ENCODE results near the gene CRABP2. TPM values are rescaled to one million over a fixed set of nuclear protein-coding genes. Genes with fewer than 3 reads are reported as not detected.

Gene CRABP2
- total and polyA plus RNA-seq, 10 donors: 1.2 to 13.1 (median 3.7) TPM

GRCh38 chr1:156746728-156747631, 41.6 kb upstream of the CRABP2 start:
- intact Hi-C loops (cut with DNase I; ENCODE audit: low total_unique reads): no loop called here
- peak; percentile 90 for DNase-seq
- Histone ChIP-seq H3K9me3 (no peaks in the 10 kb centered on the region), H3K4me1 (peaks cover 41 to 87% (median 58%) of the 10 kb centered on the region in 6 donors), H3K27me3 (replicated peaks in 1 of 7) (no peaks in the 10 kb centered on the region), H3K4me3 (peak overlapping the region; percentile 28 to 99 (median 40)), H3K36me3 (peaks cover 0 to 37% (median 30%) of the 10 kb centered on the region in 6 donors), H3K27ac (peak overlapping the region; percentile 87 to 97 (median 94))
- WGBS, 5 donors: 4 to 9% (median 7%) methylated on average over 12 to 23 of the region's 29 CpGs
- peak; percentile 63 to 67 (median 65) for TF ChIP-seq POLR2AphosphoS5 (IDR thresholded peaks at IDR 0.05)
- TF ChIP-seq POLR2A (IDR thresholded peaks at IDR 0.05): no peak

DNA sequence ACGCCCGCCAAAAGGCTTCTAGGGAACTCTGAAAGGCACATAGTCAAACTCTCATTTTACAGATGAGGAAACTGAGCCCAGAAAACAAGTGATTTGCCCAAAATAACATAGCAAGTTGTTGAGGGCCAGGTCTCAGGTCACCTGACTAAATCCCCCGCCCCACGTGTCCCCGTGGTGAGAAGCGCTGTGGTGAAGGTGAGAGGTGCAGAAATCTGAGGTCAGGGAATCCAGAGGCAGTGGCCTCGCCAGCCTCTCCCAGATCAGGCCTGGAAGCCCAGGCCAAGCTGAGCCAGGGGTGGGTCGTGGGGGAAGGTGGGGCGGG, 41.0 kb upstream of the CRABP2 start:
- intact Hi-C loops (cut with DNase I; ENCODE audit: low total_unique reads): no loop called here
- Histone ChIP-seq H3K9me3 (no peaks in the 10 kb centered on the region), H3K27ac (peak overlapping the region; percentile 77 to 97 (median 94)), H3K36me3 (peaks cover 0 to 42% (median 30%) of the 10 kb centered on the region in 6 donors), H3K27me3 (replicated peaks in 1 of 7) (no peaks in the 10 kb centered on the region), H3K4me1 (peaks cover 45 to 93% (median 64%) of the 10 kb centered on the region in 6 donors), H3K4me3 (peak overlapping the region; percentile 28 to 99 (median 40))
- WGBS, 5 donors: 50 to 69% (median 58%) methylated on average over 8 to 9 of the region's 9 CpGs
- DNase-seq: no peak
- TF ChIP-seq, protein P1, sequence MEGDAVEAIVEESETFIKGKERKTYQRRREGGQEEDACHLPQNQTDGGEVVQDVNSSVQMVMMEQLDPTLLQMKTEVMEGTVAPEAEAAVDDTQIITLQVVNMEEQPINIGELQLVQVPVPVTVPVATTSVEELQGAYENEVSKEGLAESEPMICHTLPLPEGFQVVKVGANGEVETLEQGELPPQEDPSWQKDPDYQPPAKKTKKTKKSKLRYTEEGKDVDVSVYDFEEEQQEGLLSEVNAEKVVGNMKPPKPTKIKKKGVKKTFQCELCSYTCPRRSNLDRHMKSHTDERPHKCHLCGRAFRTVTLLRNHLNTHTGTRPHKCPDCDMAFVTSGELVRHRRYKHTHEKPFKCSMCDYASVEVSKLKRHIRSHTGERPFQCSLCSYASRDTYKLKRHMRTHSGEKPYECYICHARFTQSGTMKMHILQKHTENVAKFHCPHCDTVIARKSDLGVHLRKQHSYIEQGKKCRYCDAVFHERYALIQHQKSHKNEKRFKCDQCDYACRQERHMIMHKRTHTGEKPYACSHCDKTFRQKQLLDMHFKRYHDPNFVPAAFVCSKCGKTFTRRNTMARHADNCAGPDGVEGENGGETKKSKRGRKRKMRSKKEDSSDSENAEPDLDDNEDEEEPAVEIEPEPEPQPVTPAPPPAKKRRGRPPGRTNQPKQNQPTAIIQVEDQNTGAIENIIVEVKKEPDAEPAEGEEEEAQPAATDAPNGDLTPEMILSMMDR (IDR thresholded peaks at IDR 0.05 in 8 of 11, conservative IDR thresholded peaks at IDR 0.05 in 3 of 11): no peak
- no peak for TF ChIP-seq POLR2AphosphoS5 (IDR thresholded peaks at IDR 0.05)
- TF ChIP-seq POLR2A (IDR thresholded peaks at IDR 0.05): no peak

GRCh38 chr1:156745881-156746280, 40.5 kb upstream of the CRABP2 start:
- WGBS, 5 donors: 31 to 86% (median 55%) methylated on average over 3 of the region's 3 CpGs
- H3K9me3 ChIP-seq: no peaks in the 10 kb centered on the region
- H3K4me1 ChIP-seq: peaks cover 45 to 96% (median 66%) of the 10 kb centered on the region in 6 donors
- H3K36me3 ChIP-seq: peaks cover 0 to 42% (median 30%) of the 10 kb centered on the region in 6 donors
- H3K27ac ChIP-seq: peak overlapping the region in 7 of 8 donors; percentile 94 to 97 (median 95)
- intact Hi-C loops (cut with DNase I; ENCODE audit: low total_unique reads): no loop called here
- peak overlapping the region in 2 of 8 donors; percentile 96 to 99 for H3K4me3 ChIP-seq
- TF ChIP-seq POLR2AphosphoS5 (IDR thresholded peaks at IDR 0.05): no peak
- TF ChIP-seq POLR2A (IDR thresholded peaks at IDR 0.05): no peak
- TF ChIP-seq, protein P1 (IDR thresholded peaks at IDR 0.05 in 8 of 11, conservative IDR thresholded peaks at IDR 0.05 in 3 of 11): no peak
- no peak for DNase-seq
- H3K27me3 ChIP-seq (replicated peaks in 1 of 7): no peaks in the 10 kb centered on the region

DNA sequence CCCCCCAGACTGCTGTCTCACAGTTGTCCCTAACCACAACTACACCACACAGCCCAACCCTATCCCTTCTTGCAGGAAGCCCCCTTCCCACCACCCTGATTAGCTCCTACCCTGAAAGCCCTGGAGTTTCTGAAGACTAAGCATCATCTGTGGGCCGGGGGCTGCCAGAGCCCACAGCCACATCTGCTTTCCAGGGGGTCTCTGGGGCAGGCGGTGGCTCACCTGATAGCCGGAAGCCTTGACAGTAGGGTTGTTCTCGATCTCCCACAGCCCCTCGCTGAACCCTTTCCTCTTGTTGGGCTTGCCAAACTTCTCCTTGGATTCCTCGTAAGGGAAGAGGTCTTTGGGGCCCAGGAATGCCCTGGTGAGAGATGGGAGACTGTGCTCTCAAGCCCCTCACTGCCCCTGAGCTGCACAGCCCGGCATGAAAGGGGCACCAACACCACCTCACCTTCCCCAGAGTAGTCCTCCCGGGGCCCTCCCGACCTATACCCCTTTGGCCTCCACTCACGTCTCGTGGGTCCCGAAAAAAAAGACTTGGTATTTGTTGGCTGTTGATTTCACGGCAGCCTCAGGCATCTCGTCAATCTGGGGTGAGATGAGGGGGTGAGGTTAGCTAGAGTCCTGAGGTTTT, 39.5 kb upstream of the CRABP2 start:
- intact Hi-C loops (cut with DNase I; ENCODE audit: low total_unique reads): no loop called here
- peak overlapping the region in 6 of 8 donors; percentile 4 to 97 (median 95) for H3K27ac ChIP-seq
- no peak overlapping the region for H3K4me3 ChIP-seq
- H3K4me1 ChIP-seq: peaks cover 44 to 97% (median 68%) of the 10 kb centered on the region in 6 donors
- WGBS, 5 donors: 72 to 85% (median 75%) methylated on average over 14 of the region's 14 CpGs
- no peaks in the 10 kb centered on the region for H3K9me3 ChIP-seq
- TF ChIP-seq, protein P1 (IDR thresholded peaks at IDR 0.05 in 8 of 11, conservative IDR thresholded peaks at IDR 0.05 in 3 of 11): no peak
- no peak for TF ChIP-seq POLR2A (IDR thresholded peaks at IDR 0.05)
- TF ChIP-seq POLR2AphosphoS5 (IDR thresholded peaks at IDR 0.05): no peak
- H3K27me3 ChIP-seq (replicated peaks in 1 of 7): no peaks in the 10 kb centered on the region
- H3K36me3 ChIP-seq: peaks cover 0 to 42% (median 30%) of the 10 kb centered on the region in 6 donors
- DNase-seq: no peak
